GM23338 (cell line): ENCODE results near the gene ST6GALNAC4. TPM values are rescaled to one million over a fixed set of nuclear protein-coding genes. Genes with fewer than 3 reads are reported as not detected.

Source experiments
- ATAC-seq: fragments of 200-7000 bp; cut with Tn5 transposase; 3 replicates; pipeline ENCODE4 v1.9.1; 2020
- DNase-seq: peaks from one replicate; pipeline ENCODE4 v3.0.0-alpha.2; 2015; ENCODE audit warnings: low spot score
- H2AFZ ChIP-seq: fragments of 200-600 bp; sonication (generic); 2 replicates; pipeline ENCODE4 v1.8.0; 2016; ENCODE audit warnings: antibody characterized with exemption, mild to moderate bottlenecking, moderate library complexity
- H3F3A ChIP-seq: fragments of 200-600 bp; sonication (generic); replicated peaks from 2 replicates; pipeline ENCODE4 v1.8.0; 2017; ENCODE audit warnings: antibody characterized with exemption, mixed run types, low read depth
- H3K27ac ChIP-seq: fragments of 200-600 bp; sonication (generic); 2 replicates; pipeline ENCODE4 v1.6.1; 2016; ENCODE audit warnings: low read depth
- H3K27me3 ChIP-seq: fragments of 200-600 bp; sonication (generic); 2 replicates; pipeline ENCODE4 v1.8.0; 2016; ENCODE audit warnings: mild to moderate bottlenecking, mixed run types, moderate library complexity; ENCODE audit not compliant: insufficient read depth
- H3K36me3 ChIP-seq: fragments of 200-600 bp; sonication (generic); 2 replicates; pipeline ENCODE4 v1.8.0; 2016; ENCODE audit warnings: mild to moderate bottlenecking; ENCODE audit not compliant: insufficient read depth
- H3K4me1 ChIP-seq: fragments of 200-600 bp; sonication (generic); 2 replicates; pipeline ENCODE4 v1.8.0; 2016; ENCODE audit warnings: mild to moderate bottlenecking, moderate library complexity; ENCODE audit not compliant: insufficient read depth
- H3K4me2 ChIP-seq: fragments of 200-600 bp; sonication (generic); 2 replicates; pipeline ENCODE4 v1.7.1; 2017; ENCODE audit warnings: mixed run types
- H3K4me3 ChIP-seq: fragments of 200-600 bp; sonication (generic); 2 replicates; pipeline ENCODE4 v1.6.1; 2016; ENCODE audit warnings: mixed run types
- H3K79me2 ChIP-seq: fragments of 200-600 bp; sonication (generic); replicated peaks from 2 replicates; pipeline ENCODE4 v1.8.0; 2017; ENCODE audit warnings: mild to moderate bottlenecking; ENCODE audit not compliant: insufficient read depth
- H3K9me2 ChIP-seq: fragments of 200-600 bp; sonication (generic); 2 replicates; pipeline ENCODE4 v1.8.0; 2017; ENCODE audit not compliant: insufficient read depth
- H4K20me1 ChIP-seq: fragments of 200-600 bp; sonication (generic); replicated peaks from 2 replicates; pipeline ENCODE4 v1.8.0; 2017; ENCODE audit warnings: mild to moderate bottlenecking; ENCODE audit not compliant: insufficient read depth
- H3K27ac Mint-ChIP-seq: 2 replicates; pipeline ENCODE4 v1.8.0; 2020; ENCODE audit warnings: inconsistent platforms, mild to moderate bottlenecking, moderate library complexity, mixed read lengths
- H3K27me3 Mint-ChIP-seq: 3 replicates; pipeline ENCODE4 v1.8.0; 2022; ENCODE audit warnings: low read depth, mild to moderate bottlenecking, moderate library complexity, mixed read lengths, inconsistent platforms; ENCODE audit not compliant: insufficient read depth, poor library complexity
- H3K36me3 Mint-ChIP-seq: 3 replicates; pipeline ENCODE4 v1.8.0; 2021; ENCODE audit warnings: low read depth, mild to moderate bottlenecking, inconsistent platforms, moderate library complexity, mixed read lengths
- H3K4me1 Mint-ChIP-seq: 3 replicates; pipeline ENCODE4 v1.8.0; 2020; ENCODE audit warnings: mild to moderate bottlenecking, inconsistent platforms, mixed read lengths
- H3K4me3 Mint-ChIP-seq: 3 replicates; pipeline ENCODE4 v1.8.0; 2021; ENCODE audit warnings: moderate library complexity, mild to moderate bottlenecking, inconsistent platforms, mixed read lengths
- H3K9me3 Mint-ChIP-seq: 3 replicates; pipeline ENCODE4 v1.8.0; 2020; ENCODE audit warnings: moderate library complexity, mild to moderate bottlenecking, inconsistent platforms, mixed read lengths
- CREB1 ChIP-seq: fragments of 250-450 bp; sonication (Bioruptor Pico); IDR thresholded peaks from 2 replicates; pipeline ENCODE4 v1.5.0; 2020; ENCODE audit warnings: low read depth, mild to moderate bottlenecking, moderate library complexity
- EZH2 ChIP-seq: fragments of 200-600 bp; sonication (generic); IDR thresholded peaks from one replicate; pipeline ENCODE4 v1.8.0; 2017; ENCODE audit warnings: antibody characterized with exemption, mild to moderate bottlenecking, low read depth; ENCODE audit not compliant: unreplicated experiment
- JUNB ChIP-seq: IDR thresholded peaks from one replicate; pipeline ENCODE4 v1.6.1; 2016; ENCODE audit warnings: antibody characterized with exemption; ENCODE audit not compliant: unreplicated experiment
- NANOG ChIP-seq: IDR thresholded peaks from 2 replicates; pipeline ENCODE4 v1.6.1; 2016; ENCODE audit warnings: antibody characterized with exemption, borderline replicate concordance
- ZNF114 ChIP-seq: fragments of 250-450 bp; sonication (Bioruptor Pico); IDR thresholded peaks from 2 replicates; pipeline ENCODE4 v1.5.0; 2020; ENCODE audit warnings: mild to moderate bottlenecking, moderate library complexity
- ZNF331 ChIP-seq: fragments of 250-450 bp; sonication (Bioruptor Pico); IDR thresholded peaks from 2 replicates; pipeline ENCODE4 v1.5.0; 2020; ENCODE audit warnings: low read depth, mild to moderate bottlenecking, moderate library complexity
- ZNF462 ChIP-seq: fragments of 250-450 bp; sonication (Bioruptor Pico); IDR thresholded peaks from 2 replicates; pipeline ENCODE4 v1.5.0; 2020; ENCODE audit warnings: mild to moderate bottlenecking, moderate library complexity
- polyA plus RNA-seq: library from polyadenylated mRNA; unstranded; fragments of >200 nt; fragmentation: Nextera tagmentation; extraction: Ambion mirVana; gene quantifications from 2 replicates; pipeline ENCODE4 v1.2.1, GENCODE V29; 2016
- total RNA-seq: library from RNA; depleted of rRNA; stranded (reverse); fragments of >200 nt; shearing (Covaris generic); gene quantifications from 2 replicates; pipeline ENCODE4 v1.2.3, GENCODE V29; 2014
- TF ChIP-seq, protein P1 (sequence below): IDR thresholded peaks from 2 replicates; pipeline ENCODE4 v1.6.1; 2016; ENCODE audit warnings: antibody characterized with exemption

Gene ST6GALNAC4
- total and polyA plus RNA-seq, 2 experiments from 2014 or later = 8.1 to 35.3 TPM

- TF ChIP-seq, protein P1, sequence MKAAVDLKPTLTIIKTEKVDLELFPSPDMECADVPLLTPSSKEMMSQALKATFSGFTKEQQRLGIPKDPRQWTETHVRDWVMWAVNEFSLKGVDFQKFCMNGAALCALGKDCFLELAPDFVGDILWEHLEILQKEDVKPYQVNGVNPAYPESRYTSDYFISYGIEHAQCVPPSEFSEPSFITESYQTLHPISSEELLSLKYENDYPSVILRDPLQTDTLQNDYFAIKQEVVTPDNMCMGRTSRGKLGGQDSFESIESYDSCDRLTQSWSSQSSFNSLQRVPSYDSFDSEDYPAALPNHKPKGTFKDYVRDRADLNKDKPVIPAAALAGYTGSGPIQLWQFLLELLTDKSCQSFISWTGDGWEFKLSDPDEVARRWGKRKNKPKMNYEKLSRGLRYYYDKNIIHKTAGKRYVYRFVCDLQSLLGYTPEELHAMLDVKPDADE = no peak
- TF ChIP-seq ZNF114 (CRISPR knock-in tag) (no peak), EZH2 (no peak), ZNF462 (CRISPR knock-in tag) (no peak), CREB1 (CRISPR knock-in tag) (no peak)
These were observed 29.9 kb upstream of the ST6GALNAC4 start (continued) for GRCh38 chr9:127946728-127947127.

GRCh38 chr9:127945942-127946341 lies 29.1 kb upstream of the ST6GALNAC4 start:
- no peak overlapping the region for H3K4me2 ChIP-seq
- Mint-ChIP-seq H3K4me3 (no peak overlapping the region), H3K27me3 (peaks cover 27% of the 10 kb centered on the region), H3K9me3 (no peaks in the 10 kb centered on the region), H3K27ac (no peak overlapping the region), H3K4me1 (peaks cover 33% of the 10 kb centered on the region), H3K36me3 (peaks cover 44% of the 10 kb centered on the region)
- H2AFZ ChIP-seq = no peak overlapping the region
- H3K4me3 ChIP-seq = no peak overlapping the region
- no peaks in the 10 kb centered on the region for H3K36me3 ChIP-seq
- no peaks in the 10 kb centered on the region; the same call in 1 of the 2 replicates for H4K20me1 ChIP-seq
- no peaks in the 10 kb centered on the region for H3K9me2 ChIP-seq
- H3K79me2 ChIP-seq = no peaks in the 10 kb centered on the region
- peaks cover 16% of the 10 kb centered on the region for H3F3A ChIP-seq
- H3K27ac ChIP-seq = no peak overlapping the region
- H3K27me3 ChIP-seq = no peaks in the 10 kb centered on the region
- peaks cover 19% of the 10 kb centered on the region for H3K4me1 ChIP-seq
- DNase-seq (no peak), ATAC-seq (no peak)
- TF ChIP-seq JUNB (no peak), ZNF462 (CRISPR knock-in tag) (no peak), ZNF114 (CRISPR knock-in tag) (no peak), EZH2 (no peak), ZNF331 (no peak), NANOG (no peak)
